A673 (cell line): ENCODE data around the gene CDH23.

Experiments
- EZH2 ChIP-seq: fragments of 200-600 bp; sonication (generic); IDR thresholded peaks from 2 replicates; pipeline ENCODE4 v1.6.1; 2017; ENCODE audit warnings: borderline replicate concordance, low read depth, mild to moderate bottlenecking, mixed read lengths, antibody characterized with exemption, low read length; ENCODE audit not compliant: poor library complexity, severe bottlenecking
- TF ChIP-seq, protein P1 (sequence below): fragments of 300-800, 200-600 bp; sonication (generic); conservative IDR thresholded peaks from 2 replicates; pipeline ENCODE4 v1.5.1; 2017; ENCODE audit warnings: low read depth, mild to moderate bottlenecking, antibody characterized with exemption, low read length, moderate library complexity, mixed read lengths

GRCh38 chr10:71413581-71413980, 16.9 kb downstream of the CDH23 start:
- TF ChIP-seq, protein P1, sequence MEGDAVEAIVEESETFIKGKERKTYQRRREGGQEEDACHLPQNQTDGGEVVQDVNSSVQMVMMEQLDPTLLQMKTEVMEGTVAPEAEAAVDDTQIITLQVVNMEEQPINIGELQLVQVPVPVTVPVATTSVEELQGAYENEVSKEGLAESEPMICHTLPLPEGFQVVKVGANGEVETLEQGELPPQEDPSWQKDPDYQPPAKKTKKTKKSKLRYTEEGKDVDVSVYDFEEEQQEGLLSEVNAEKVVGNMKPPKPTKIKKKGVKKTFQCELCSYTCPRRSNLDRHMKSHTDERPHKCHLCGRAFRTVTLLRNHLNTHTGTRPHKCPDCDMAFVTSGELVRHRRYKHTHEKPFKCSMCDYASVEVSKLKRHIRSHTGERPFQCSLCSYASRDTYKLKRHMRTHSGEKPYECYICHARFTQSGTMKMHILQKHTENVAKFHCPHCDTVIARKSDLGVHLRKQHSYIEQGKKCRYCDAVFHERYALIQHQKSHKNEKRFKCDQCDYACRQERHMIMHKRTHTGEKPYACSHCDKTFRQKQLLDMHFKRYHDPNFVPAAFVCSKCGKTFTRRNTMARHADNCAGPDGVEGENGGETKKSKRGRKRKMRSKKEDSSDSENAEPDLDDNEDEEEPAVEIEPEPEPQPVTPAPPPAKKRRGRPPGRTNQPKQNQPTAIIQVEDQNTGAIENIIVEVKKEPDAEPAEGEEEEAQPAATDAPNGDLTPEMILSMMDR: no peak
- TF ChIP-seq EZH2: no peak
